H1 (cell line): Measurements from ENCODE around the gene ACAP3. TPM values are rescaled to one million over a fixed set of nuclear protein-coding genes. Genes with fewer than 3 reads are reported as not detected.

Experiments used
- CTCF ChIA-PET: fragments of 300-600 bp; sonication (Branson Sonifier 250); formaldehyde crosslinking; loops from one replicate; lab custom pipeline; 2021; ENCODE audit not compliant: partially characterized antibody; lab: Charles Lee
- POLR2A ChIA-PET: fragments of 300-600 bp; sonication (Branson Sonifier 250); formaldehyde crosslinking; loops from one replicate; lab custom pipeline; 2021; ENCODE audit warnings: inconsistent platforms; ENCODE audit not compliant: partially characterized antibody; lab: Charles Lee
- DNase-seq, 2 experiments: peaks; one replicate each; pipeline versions ENCODE4 v3.0.0 to v3.0.0-alpha.2; 2010 to 2022; ENCODE audit warnings: low spot score in 2 of 2, low read depth in 1 of 2, mixed read lengths in 1 of 2
- FAIRE-seq: peaks from 2 replicates; lab custom pipeline; 2011; peaks lifted over from hg19 to GRCh38; lab: Jason Lieb, UNC
- H2AFZ ChIP-seq: 2 replicates; pipeline ENCODE4 v1.8.1; 2012; ENCODE audit warnings: low read length, inconsistent platforms
- H2AK5ac ChIP-seq: 2 replicates; pipeline ENCODE4 v1.6.1; 2013; ENCODE audit warnings: low read depth, low read length
- H2BK120ac ChIP-seq: replicated peaks from 2 replicates; pipeline ENCODE3; 2013; ENCODE audit warnings: low read depth, low read length, inconsistent platforms
- H2BK12ac ChIP-seq: 2 replicates; pipeline ENCODE4 v1.6.1; 2013; ENCODE audit warnings: low read depth, low read length
- H2BK15ac ChIP-seq: 2 replicates; pipeline ENCODE4 v1.6.1; 2013; ENCODE audit warnings: low read length
- H2BK20ac ChIP-seq: 2 replicates; pipeline ENCODE4 v1.6.1; 2013; ENCODE audit warnings: low read length
- H2BK5ac ChIP-seq: 2 replicates; pipeline ENCODE4 v1.6.1; 2013; ENCODE audit warnings: low read depth, low read length
- H3K14ac ChIP-seq: 2 replicates; pipeline ENCODE4 v1.6.1; 2013; ENCODE audit warnings: inconsistent platforms; ENCODE audit not compliant: insufficient read length
- H3K18ac ChIP-seq: 2 replicates; pipeline ENCODE4 v1.6.1; 2013; ENCODE audit warnings: low read length; ENCODE audit errors: extremely low read depth
- H3K23ac ChIP-seq: 2 replicates; pipeline ENCODE4 v1.6.1; 2013; ENCODE audit warnings: inconsistent platforms; ENCODE audit not compliant: insufficient read length
- H3K23me2 ChIP-seq: 2 replicates; pipeline ENCODE4 v1.6.1; 2013; ENCODE audit warnings: low read depth, low read length
- H3K27ac ChIP-seq: 2 replicates; pipeline ENCODE4 v1.6.1; 2011; ENCODE audit warnings: low read depth, low read length, inconsistent platforms
- H3K27me3 ChIP-seq, 4 experiments: replicated peaks in 1 of 4; 1 replicate in 1 of 4; 2 replicates in 3 of 4; pipeline versions ENCODE4 v1.6.1 to v1.8.1; 2011 to 2013; ENCODE audit warnings: low read length in 3 of 4, mild to moderate bottlenecking in 3 of 4, inconsistent platforms in 2 of 4, mixed read lengths in 2 of 4, moderate library complexity in 1 of 4; ENCODE audit not compliant: control insufficient read depth in 3 of 4, insufficient read depth in 3 of 4; ENCODE audit errors: extremely low read depth in 1 of 4
- H3K36me3 ChIP-seq, 4 experiments: 2 replicates each; pipeline versions ENCODE4 v1.6.1 to v1.8.1; 2011 to 2013; ENCODE audit warnings: mild to moderate bottlenecking in 4 of 4, low read length in 3 of 4, moderate library complexity in 2 of 4, control low read depth in 1 of 4, inconsistent platforms in 1 of 4; ENCODE audit not compliant: insufficient read depth in 4 of 4, control insufficient read depth in 2 of 4
- H3K4ac ChIP-seq: replicated peaks from 2 replicates; pipeline ENCODE3; 2013; ENCODE audit warnings: low read length, low read depth, mixed read lengths, inconsistent platforms; ENCODE audit not compliant: insufficient read length
- H3K4me1 ChIP-seq, 4 experiments: replicated peaks in 1 of 4; 1 replicate in 1 of 4; 2 replicates in 3 of 4; pipeline versions ENCODE4 v1.6.1 to v1.8.1; 2011 to 2013; ENCODE audit warnings: low read length in 3 of 4, inconsistent platforms in 2 of 4, mixed read lengths in 1 of 4; ENCODE audit not compliant: insufficient read depth in 4 of 4, control insufficient read depth in 3 of 4
- H3K4me2 ChIP-seq, 2 experiments: 2 replicates each; pipeline versions ENCODE4 v1.6.1 to v1.8.1; 2011 to 2013; ENCODE audit warnings: low read depth in 2 of 2, low read length in 2 of 2, control low read depth in 1 of 2, inconsistent platforms in 1 of 2, mild to moderate bottlenecking in 1 of 2; ENCODE audit not compliant: insufficient read depth in 1 of 2
- H3K4me3 ChIP-seq, 4 experiments: fragments of 200-600, 300-600 bp in 1 of 4; sonication (generic), shearing (Covaris generic), sonication (Bioruptor Twin) in 1 of 4; 2 replicates each; pipeline versions ENCODE4 v1.5.1 to v1.8.1; 2011 to 2016; ENCODE audit warnings: low read length in 4 of 4, low read depth in 3 of 4, control low read depth in 2 of 4, inconsistent platforms in 2 of 4, mild to moderate bottlenecking in 2 of 4, mixed read lengths in 1 of 4, moderate library complexity in 1 of 4; ENCODE audit not compliant: insufficient read depth in 2 of 4; ENCODE audit errors: extremely low read depth in 1 of 4
- H3K56ac ChIP-seq: replicated peaks from 2 replicates; pipeline ENCODE3; 2013; ENCODE audit warnings: low read depth, mild to moderate bottlenecking, mixed read lengths, low read length, inconsistent platforms; ENCODE audit not compliant: insufficient read length
- H3K79me1 ChIP-seq: 2 replicates; pipeline ENCODE4 v1.6.1; 2013; ENCODE audit warnings: low read depth, low read length, control low read depth
- H3K79me2 ChIP-seq, 2 experiments: 2 replicates each; pipeline versions ENCODE4 v1.6.1 to v1.8.1; 2012 to 2013; ENCODE audit warnings: low read length in 2 of 2, mild to moderate bottlenecking in 2 of 2, inconsistent platforms in 1 of 2; ENCODE audit not compliant: insufficient read depth in 2 of 2, control insufficient read depth in 1 of 2
- H3K9ac ChIP-seq, 4 experiments: replicated peaks in 1 of 4; 1 replicate in 1 of 4; 2 replicates in 3 of 4; pipeline versions ENCODE4 v1.6.1 to v1.8.1; 2011 to 2013; ENCODE audit warnings: low read depth in 3 of 4, low read length in 3 of 4, control low read depth in 2 of 4, mild to moderate bottlenecking in 2 of 4, moderate library complexity in 2 of 4, inconsistent platforms in 1 of 4; ENCODE audit errors: extremely low read depth in 1 of 4
- H3K9me3 ChIP-seq, 2 experiments: 2 replicates each; pipeline versions ENCODE4 v1.6.1 to v1.8.1; 2012 to 2013; ENCODE audit warnings: mild to moderate bottlenecking in 2 of 2, moderate library complexity in 2 of 2, control low read depth in 1 of 2, inconsistent platforms in 1 of 2, low read depth in 1 of 2, low read length in 1 of 2, mixed read lengths in 1 of 2; ENCODE audit not compliant: insufficient read depth in 2 of 2
- H4K20me1 ChIP-seq, 2 experiments: replicated peaks in 1 of 2; 2 replicates each; pipeline versions ENCODE3 to v1.8.1; 2011 to 2013; ENCODE audit warnings: inconsistent platforms in 2 of 2, low read length in 2 of 2, mild to moderate bottlenecking in 1 of 2; ENCODE audit not compliant: insufficient read depth in 2 of 2, control insufficient read depth in 1 of 2
- H4K5ac ChIP-seq: 2 replicates; pipeline ENCODE4 v1.6.1; 2013; ENCODE audit warnings: low read length, low read depth, mixed read lengths, inconsistent platforms; ENCODE audit not compliant: insufficient read length
- H4K8ac ChIP-seq: 2 replicates; pipeline ENCODE4 v1.8.0; 2013; ENCODE audit warnings: mild to moderate bottlenecking, moderate library complexity, low read length, inconsistent platforms; ENCODE audit not compliant: insufficient read depth; ENCODE audit errors: extremely low read depth
- H4K91ac ChIP-seq: replicated peaks from 2 replicates; pipeline ENCODE3; 2013; ENCODE audit warnings: low read length, mixed read lengths, inconsistent platforms; ENCODE audit not compliant: insufficient read length
- ATF2 ChIP-seq: IDR thresholded peaks from 2 replicates; pipeline ENCODE4 v1.6.1; 2012; ENCODE audit warnings: low read length, inconsistent platforms
- BCL11A ChIP-seq, 2 experiments: IDR thresholded peaks; one replicate each; pipeline ENCODE4 v1.6.1; 2011; ENCODE audit warnings: low read depth in 2 of 2, low read length in 2 of 2, mild to moderate bottlenecking in 2 of 2
- EZH2 ChIP-seq: fragments of 200-600 bp; sonication (generic); IDR thresholded peaks from 2 replicates; pipeline ENCODE4 v1.7.1; 2012; ENCODE audit warnings: low read depth, mild to moderate bottlenecking, moderate library complexity, low read length, inconsistent platforms; ENCODE audit not compliant: severe bottlenecking
- KDM1A ChIP-seq: fragments of 200-600, 300-600 bp; sonication (generic); IDR thresholded peaks from 2 replicates; pipeline ENCODE4 v1.7.1; 2016; ENCODE audit warnings: mild to moderate bottlenecking, low read length, borderline replicate concordance
- KDM5A ChIP-seq: fragments of 200-600 bp; IDR thresholded peaks from 2 replicates; pipeline ENCODE4 v1.7.1; 2012; ENCODE audit warnings: mild to moderate bottlenecking, low read length, inconsistent platforms, mixed read lengths
- NRF1 ChIP-seq: IDR thresholded peaks from 2 replicates; pipeline ENCODE4 v1.6.1; 2011; ENCODE audit warnings: mild to moderate bottlenecking, low read depth, low read length, improper control_type of control experiment
- SP1 ChIP-seq: IDR thresholded peaks from 2 replicates; pipeline ENCODE4 v1.6.1; 2011; ENCODE audit warnings: low read depth, low read length
- SP4 ChIP-seq: IDR thresholded peaks from 2 replicates; pipeline ENCODE4 v1.6.1; 2012; ENCODE audit warnings: low read length, inconsistent platforms
- TBP ChIP-seq: IDR thresholded peaks from 2 replicates; pipeline ENCODE4 v1.6.1; 2011; ENCODE audit warnings: low read depth, low read length, improper control_type of control experiment
- YY1 ChIP-seq: IDR thresholded peaks from 2 replicates; pipeline ENCODE4 v1.6.1; 2011; ENCODE audit warnings: low read depth, mild to moderate bottlenecking, low read length
- WGBS, 2 experiments: shearing (Covaris generic) in 1 of 2; methylation state at CpG; one replicate each; pipeline versions ENCODE4 v1.1.6 to v1.1.7; 2013 to 2015; ENCODE audit warnings: low lambda C conversion rate in 2 of 2, mixed read lengths in 2 of 2, inconsistent platforms in 1 of 2, low coverage in 1 of 2, missing lambda C conversion rate in 1 of 2; ENCODE audit not compliant: insufficient replicate concordance in 2 of 2, insufficient coverage in 1 of 2, insufficient read length in 1 of 2; ENCODE audit errors: extremely low coverage in 1 of 2, missing lambda C conversion rate in 1 of 2; 5-methylcytosine and 5-hydroxymethylcytosine counted together
- polyA plus RNA-seq, 7 experiments: library from polyadenylated mRNA; depleted of rRNA in 3 of 7; stranded (reverse) in 5 of 7; unstranded in 2 of 7; fragments of >200 nt in 5 of 7; fragments of 200-250 nt in 2 of 7; gene quantifications; 1 replicate in 5 of 7; 2 replicates in 1 of 7; 4 replicates in 1 of 7; pipeline versions ENCODE4 v1.2.1 to v1.2.3, GENCODE V29; 2011 to 2013; ENCODE audit warnings: missing spikeins in 2 of 7, mixed read lengths in 2 of 7
- total RNA-seq: library from RNA; stranded (reverse); fragmentation: NEBNext Ultra II Directional; extraction: Animal tissue kit (Norgen Biotek cat#: 25700); gene quantifications from 2 replicates; pipeline ENCODE4 v1.2.1, GENCODE V29; 2021

The ACAP3 gene
- total and polyA plus RNA-seq, 2 of the 8 experiments (the other 6 are each of a cell fraction or from before 2014, with no cell fraction given): 14.8 to 28.3 TPM

GRCh38 chr1:1332031-1332755 lies 24.5 kb upstream of the ACAP3 start:
- POLR2A ChIA-PET: interaction anchor here (0.5 to 9.0 kb wide), 13 partner anchors 9 to 70 kb away, joined by 3 to 134 read pairs (median 3); partner anchors contain the start of gene AURKAIP1
- peaks cover 0 to 12% (median 0%) of the 10 kb centered on the region in 4 experiments; a peak in 2 of 8 replicates for H3K36me3 ChIP-seq
- no peak for TF ChIP-seq YY1
- no peak for TF ChIP-seq BCL11A (IDR thresholded peaks at IDR 0.05; ENCODE audit: low read depth in 2 of 2, low read length in 2 of 2)
- no peak for TF ChIP-seq ATF2
- TF ChIP-seq TBP: no peak
- no peak for TF ChIP-seq EZH2
- no peak for TF ChIP-seq SP4
- TF ChIP-seq KDM5A: no peak
- no peak for TF ChIP-seq NRF1
- TF ChIP-seq KDM1A: no peak
- TF ChIP-seq SP1: no peak

More at GRCh38 chr1:1332031-1332755, 24.5 kb upstream of the ACAP3 start:
- no peak overlapping the region for H2AFZ ChIP-seq
- no peak for DNase-seq
- H3K79me2 ChIP-seq: no peaks in the 10 kb centered on the region
- no peak overlapping the region for H3K14ac ChIP-seq
- H3K23me2 ChIP-seq: peaks cover 2% of the 10 kb centered on the region; the same call in 1 of the 2 replicates
- H4K8ac ChIP-seq: no peak overlapping the region
- H4K20me1 ChIP-seq: peaks cover 5 to 29% of the 10 kb centered on the region in 2 experiments
- H2AK5ac ChIP-seq: no peak overlapping the region
- peaks cover 0 to 6% of the 10 kb centered on the region in 2 experiments; a peak in 2 of 4 replicates for H3K9me3 ChIP-seq
- no peak overlapping the region for H3K27ac ChIP-seq
- no peak overlapping the region for H2BK20ac ChIP-seq
- no peaks in the 10 kb centered on the region; a peak in 1 of 7 replicates for H3K27me3 ChIP-seq
- no peak overlapping the region for H3K23ac ChIP-seq
- no peak overlapping the region for H4K91ac ChIP-seq
- no peak for FAIRE-seq
- no peak overlapping the region for H2BK120ac ChIP-seq
- CTCF ChIA-PET: interaction anchor here (2.2 kb wide), 1 partner anchor 41 kb away, joined by 5 read pairs; no protein-coding TSS in a partner anchor
- H3K56ac ChIP-seq: no peak overlapping the region
- no peak overlapping the region for H3K4me2 ChIP-seq
- H2BK5ac ChIP-seq: no peak overlapping the region
- 92% methylated on average over 54 of the region's 57 CpGs; no CpG with 5 or more reads in 1 of the 2 experiments for WGBS, 2 experiments
- no peak overlapping the region for H4K5ac ChIP-seq
- H3K4me3 ChIP-seq: no peak overlapping the region
- H3K4me1 ChIP-seq: no peaks in the 10 kb centered on the region; a peak in 2 of 7 replicates
- H3K4ac ChIP-seq: no peak overlapping the region
- no peak overlapping the region for H2BK15ac ChIP-seq
- H3K9ac ChIP-seq: no peak overlapping the region
- H3K18ac ChIP-seq: no peak overlapping the region
- H2BK12ac ChIP-seq: no peak overlapping the region
- H3K79me1 ChIP-seq: peaks cover 6% of the 10 kb centered on the region; the same call in 1 of the 2 replicates
